ENCODE results near the gene C16orf74. TPM values are rescaled to one million over a fixed set of nuclear protein-coding genes. Genes with fewer than 3 reads are reported as not detected.

C16orf74 gene
- polyA plus RNA-seq, 1 donor from 2014 or later, result 39.7 TPM

DNA sequence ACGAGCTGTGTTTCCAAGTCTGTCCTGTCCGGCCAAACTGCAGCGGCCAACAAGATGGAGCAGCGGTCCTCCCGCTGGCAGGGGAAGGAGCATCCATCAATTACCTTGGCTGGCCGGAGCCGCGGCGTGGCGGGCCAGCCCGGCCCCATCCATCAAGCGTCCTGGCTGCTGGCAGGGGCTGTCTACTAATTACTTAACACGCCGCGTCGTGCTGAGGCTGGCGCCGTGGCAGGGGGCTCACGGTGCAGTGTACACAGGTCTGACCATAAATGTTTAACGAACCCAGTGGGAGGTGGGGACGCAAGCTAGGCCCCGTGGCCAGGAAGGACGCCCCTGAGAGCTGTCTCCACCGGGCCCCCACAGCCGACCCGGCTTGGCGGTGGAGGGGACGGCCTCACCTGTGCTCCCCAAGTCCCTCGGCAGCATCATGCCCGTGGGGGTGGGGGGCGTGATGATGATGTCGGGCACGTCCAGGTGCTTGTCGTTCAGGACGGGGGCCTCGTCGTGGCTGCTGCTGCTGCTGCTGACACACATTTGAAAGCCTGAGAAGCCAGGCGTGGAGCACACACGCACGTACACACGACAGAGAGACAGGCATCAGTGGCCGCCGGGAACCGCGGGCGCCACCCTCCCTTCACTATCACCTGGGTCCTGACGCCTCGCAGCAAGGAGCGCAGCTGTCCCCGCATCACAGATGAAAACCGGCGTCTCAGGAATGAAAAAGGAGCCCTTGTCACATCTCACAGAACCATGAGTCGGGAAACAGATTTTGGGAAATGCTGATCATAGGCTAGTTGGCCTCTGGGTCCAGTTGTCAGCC is 40.9 kb downstream of the C16orf74 start:
- no peaks in the 10 kb centered on the region for H3K27me3 Mint-ChIP-seq
- peaks cover 2 to 4% (median 4%) of the 10 kb centered on the region in 3 donors for H3K9me3 Mint-ChIP-seq

GRCh38 chr16:85708338-85708737 is 42.6 kb downstream of the C16orf74 start:
- Mint-ChIP-seq H3K36me3 (peaks cover 2% of the 10 kb centered on the region), H3K4me1 (no peaks in the 10 kb centered on the region), H3K4me3 (no peak overlapping the region), H3K9me3 (peaks cover 2 to 4% (median 4%) of the 10 kb centered on the region in 3 donors), H3K27me3 (no peaks in the 10 kb centered on the region), H3K27ac (no peak overlapping the region)

More for the DNA sequence above, 40.9 kb downstream of the C16orf74 start:
- H3K27ac Mint-ChIP-seq, result no peak overlapping the region
- no peak overlapping the region for H3K4me3 Mint-ChIP-seq
- no peaks in the 10 kb centered on the region for H3K4me1 Mint-ChIP-seq
- H3K36me3 Mint-ChIP-seq, result peaks cover 2% of the 10 kb centered on the region

DNA sequence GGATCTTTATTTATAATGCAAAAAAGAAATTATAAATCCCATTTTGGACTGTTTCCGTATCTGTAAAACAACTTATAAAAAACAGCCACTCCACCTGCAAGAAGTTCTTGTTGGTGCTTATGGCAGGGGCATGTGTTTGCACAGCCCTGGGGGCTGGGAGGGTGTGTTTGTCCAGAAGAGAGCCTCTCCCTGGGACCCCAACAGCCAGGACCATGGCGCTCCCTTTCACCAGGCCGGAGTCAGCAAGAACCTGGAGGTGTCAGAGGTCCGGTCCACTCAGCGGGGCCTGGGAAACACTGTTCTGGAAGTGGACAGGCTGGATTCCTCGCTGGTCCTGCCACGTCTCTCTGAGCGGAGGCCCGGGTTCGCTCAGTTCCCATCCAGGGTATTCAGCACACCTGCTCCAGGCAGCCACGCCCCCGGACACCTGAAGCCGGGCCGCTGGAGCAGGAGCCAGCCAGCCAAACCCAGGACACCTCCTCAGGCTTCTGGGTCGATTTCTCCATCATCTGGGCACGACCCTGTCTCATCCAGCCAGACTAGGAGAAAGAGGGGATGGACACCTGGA is 43.3 kb downstream of the C16orf74 start:
- H3K4me1 Mint-ChIP-seq, result no peaks in the 10 kb centered on the region
- peaks cover 2% of the 10 kb centered on the region for H3K36me3 Mint-ChIP-seq
- H3K27ac Mint-ChIP-seq, result no peak overlapping the region
- H3K4me3 Mint-ChIP-seq, result no peak overlapping the region
- H3K27me3 Mint-ChIP-seq, result no peaks in the 10 kb centered on the region
- peaks cover 2 to 4% (median 4%) of the 10 kb centered on the region in 3 donors for H3K9me3 Mint-ChIP-seq

DNA sequence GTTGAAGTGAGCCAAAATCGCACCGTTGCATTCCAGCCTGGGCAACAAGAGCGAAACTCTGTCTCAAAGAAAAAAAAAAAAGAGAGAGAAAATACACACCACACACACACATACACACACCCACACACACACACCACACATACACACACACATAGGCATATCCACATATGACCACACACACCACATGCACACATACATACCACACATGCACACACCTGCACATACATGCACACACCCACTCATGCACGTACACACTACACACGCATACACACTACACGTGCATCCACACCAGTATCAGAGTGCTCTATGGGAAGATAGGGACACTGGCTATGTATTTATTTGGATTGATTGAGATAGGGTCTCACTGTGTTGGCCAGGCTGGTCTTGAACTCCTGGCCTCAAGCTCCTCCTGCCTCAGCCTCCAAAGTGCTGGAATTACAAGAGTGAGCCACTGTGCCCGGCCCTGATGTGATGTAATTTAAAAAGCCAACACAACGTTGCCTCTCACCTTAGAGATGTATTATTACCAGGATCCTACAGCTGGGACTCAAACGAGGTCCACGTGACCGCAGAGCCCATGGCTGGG is 44.4 kb downstream of the C16orf74 start:
- Mint-ChIP-seq H3K27ac (no peak overlapping the region), H3K27me3 (no peaks in the 10 kb centered on the region), H3K36me3 (peaks cover 4% of the 10 kb centered on the region), H3K4me1 (no peaks in the 10 kb centered on the region), H3K4me3 (no peak overlapping the region), H3K9me3 (peaks cover 0 to 2% (median 0%) of the 10 kb centered on the region in 3 donors)

GRCh38 chr16:85704900-85705846 is 45.7 kb downstream of the C16orf74 start:
- H3K27me3 Mint-ChIP-seq, result no peaks in the 10 kb centered on the region
- H3K4me1 Mint-ChIP-seq, result no peaks in the 10 kb centered on the region
- peaks cover 2% of the 10 kb centered on the region for H3K36me3 Mint-ChIP-seq
- H3K9me3 Mint-ChIP-seq, result peaks cover 0 to 2% (median 0%) of the 10 kb centered on the region in 3 donors
- no peak overlapping the region for H3K4me3 Mint-ChIP-seq
- H3K27ac Mint-ChIP-seq, result no peak overlapping the region

GRCh38 chr16:85704011-85704410 is 46.9 kb downstream of the C16orf74 start:
- Mint-ChIP-seq H3K27me3 (no peaks in the 10 kb centered on the region), H3K4me1 (no peaks in the 10 kb centered on the region), H3K36me3 (peaks cover 2% of the 10 kb centered on the region), H3K4me3 (no peak overlapping the region), H3K27ac (no peak overlapping the region), H3K9me3 (peaks cover 0 to 2% (median 0%) of the 10 kb centered on the region in 3 donors)

- H3K4me1 Mint-ChIP-seq, result no peaks in the 10 kb centered on the region
- H3K4me3 Mint-ChIP-seq, result no peak overlapping the region
- H3K9me3 Mint-ChIP-seq, result no peaks in the 10 kb centered on the region
- no peak overlapping the region for H3K27ac Mint-ChIP-seq
- peaks cover 2% of the 10 kb centered on the region for H3K36me3 Mint-ChIP-seq
- peaks cover 3% of the 10 kb centered on the region for H3K27me3 Mint-ChIP-seq
Measured at GRCh38 chr16:85699628-85700027, 51.3 kb downstream of the C16orf74 start.

- Mint-ChIP-seq H3K4me3 (no peak overlapping the region), H3K4me1 (no peaks in the 10 kb centered on the region), H3K27ac (no peak overlapping the region), H3K36me3 (peaks cover 2% of the 10 kb centered on the region), H3K27me3 (peaks cover 3% of the 10 kb centered on the region), H3K9me3 (no peaks in the 10 kb centered on the region)
Measured at GRCh38 chr16:85698935-85699558, 51.8 kb downstream of the C16orf74 start.

GRCh38 chr16:85698459-85698891 is 52.4 kb downstream of the C16orf74 start:
- H3K9me3 Mint-ChIP-seq, result no peaks in the 10 kb centered on the region
- H3K36me3 Mint-ChIP-seq, result peaks cover 2% of the 10 kb centered on the region
- no peak overlapping the region for H3K4me3 Mint-ChIP-seq
- H3K27me3 Mint-ChIP-seq, result peaks cover 3% of the 10 kb centered on the region
- peaks cover 0 to 1% (median 0%) of the 10 kb centered on the region in 3 donors for H3K4me1 Mint-ChIP-seq
- no peak overlapping the region for H3K27ac Mint-ChIP-seq

- no peak overlapping the region for H3K27ac Mint-ChIP-seq
- H3K27me3 Mint-ChIP-seq, result peaks cover 4% of the 10 kb centered on the region
- H3K9me3 Mint-ChIP-seq, result no peaks in the 10 kb centered on the region
- no peak overlapping the region for H3K4me3 Mint-ChIP-seq
- H3K36me3 Mint-ChIP-seq, result peaks cover under 1% of the 10 kb centered on the region
- peaks cover 0 to 3% (median 0%) of the 10 kb centered on the region in 3 donors for H3K4me1 Mint-ChIP-seq
Measured at GRCh38 chr16:85697431-85697830, 53.5 kb downstream of the C16orf74 start.

GRCh38 chr16:85696781-85697180 is 54.1 kb downstream of the C16orf74 start:
- H3K27ac Mint-ChIP-seq, result no peak overlapping the region
- H3K27me3 Mint-ChIP-seq, result peaks cover 5% of the 10 kb centered on the region
- H3K9me3 Mint-ChIP-seq, result no peaks in the 10 kb centered on the region
- H3K36me3 Mint-ChIP-seq, result no peaks in the 10 kb centered on the region
- H3K4me3 Mint-ChIP-seq, result no peak overlapping the region
- peaks cover 0 to 3% (median 0%) of the 10 kb centered on the region in 3 donors for H3K4me1 Mint-ChIP-seq

- peak overlapping the region in 1 of 4 donors; percentile 23 for H3K4me3 Mint-ChIP-seq
- peaks cover 0 to 3% (median 0%) of the 10 kb centered on the region in 3 donors for H3K4me1 Mint-ChIP-seq
- peaks cover 5% of the 10 kb centered on the region for H3K27me3 Mint-ChIP-seq
- H3K36me3 Mint-ChIP-seq, result no peaks in the 10 kb centered on the region
- H3K9me3 Mint-ChIP-seq, result no peaks in the 10 kb centered on the region
- no peak overlapping the region for H3K27ac Mint-ChIP-seq
Measured at GRCh38 chr16:85695196-85696128, 55.4 kb downstream of the C16orf74 start.

- Mint-ChIP-seq H3K4me3 (no peak overlapping the region), H3K4me1 (peaks cover 0 to 13% (median 8%) of the 10 kb centered on the region in 3 donors), H3K36me3 (no peaks in the 10 kb centered on the region), H3K9me3 (no peaks in the 10 kb centered on the region), H3K27ac (no peak overlapping the region), H3K27me3 (peaks cover 4% of the 10 kb centered on the region)
Measured at GRCh38 chr16:85690469-85691064, 60.3 kb downstream of the C16orf74 start.
